SU-DHL-6 (cell line): ENCODE measurements around the gene NFATC4.

Experiments used
- CTCF ChIP-seq: fragments of 200-600 bp; sonication (generic); IDR thresholded peaks from one replicate; pipeline ENCODE4 v1.5.1; 2017; ENCODE audit warnings: antibody characterized with exemption, mild to moderate bottlenecking, low read length, moderate library complexity; ENCODE audit not compliant: insufficient read depth, poor library complexity, severe bottlenecking
- EZH2phosphoT487 ChIP-seq: fragments of 200-600 bp; sonication (generic), shearing (Covaris generic); conservative IDR thresholded peaks from 2 replicates; pipeline ENCODE4 v1.6.1; 2018; ENCODE audit warnings: mild to moderate bottlenecking, antibody characterized with exemption, low read length, moderate library complexity, mixed read lengths

GRCh38 chr14:24379907-24380730 is 12.1 kb downstream of the NFATC4 start:
- TF ChIP-seq CTCF (no peak), EZH2phosphoT487 (no peak)
